Measurements from ENCODE around the gene PTPRJ.

GRCh38 chr11:48165426-48165825, 185.1 kb downstream of the PTPRJ start:
- no peak for TF ChIP-seq CTCF (conservative IDR thresholded peaks at IDR 0.05; ENCODE audit: low read depth, low read length)
- TF ChIP-seq EZH2 (IDR thresholded peaks at IDR 0.05; ENCODE audit: borderline replicate concordance, low read depth, low read length, poor library complexity, severe bottlenecking) = no peak

Measured in A673 (cell line).